Kidney (tissue), 14 donors: ENCODE measurements around the gene DCAF12. TPM values are rescaled to one million over a fixed set of nuclear protein-coding genes. Genes with fewer than 3 reads are reported as not detected.

ENCODE experiments used
- DNase-seq, 5 donors: peaks; one replicate each; pipeline ENCODE4 v3.0.0-alpha.2; 2013 to 2020
- FAIRE-seq: peaks from 2 replicates; lab custom pipeline; 2012; peaks lifted over from hg19 to GRCh38; lab: Jason Lieb, UNC
- H3K27ac ChIP-seq, 2 donors: one replicate each; pipeline ENCODE4 v1.7.0; 2013; ENCODE audit warnings: low read depth in 2 of 2, low read length in 2 of 2, inconsistent platforms in 1 of 2
- H3K27me3 ChIP-seq: one replicate; pipeline ENCODE4 v1.7.1; 2013; ENCODE audit warnings: low read length, inconsistent platforms; ENCODE audit not compliant: control insufficient read depth, insufficient read depth
- H3K36me3 ChIP-seq, 3 donors: one replicate each; pipeline versions ENCODE4 v1.7.0 to v1.7.1; 2013; ENCODE audit warnings: low read length in 3 of 3, control low read depth in 1 of 3, inconsistent platforms in 1 of 3; ENCODE audit not compliant: insufficient read depth in 3 of 3, control insufficient read depth in 2 of 3
- H3K4me1 ChIP-seq, 3 donors: one replicate each; pipeline versions ENCODE4 v1.7.0 to v1.7.1; 2013; ENCODE audit warnings: low read length in 3 of 3, inconsistent platforms in 1 of 3, low read depth in 1 of 3; ENCODE audit not compliant: control insufficient read depth in 2 of 3, insufficient read depth in 2 of 3
- H3K4me3 ChIP-seq, 3 donors: one replicate each; pipeline versions ENCODE4 v1.7.0 to v1.8.1; 2013; ENCODE audit warnings: low read length in 3 of 3, control low read depth in 1 of 3, inconsistent platforms in 1 of 3
- H3K9ac ChIP-seq, 3 donors: one replicate each; pipeline versions ENCODE4 v1.7.0 to v1.7.1; 2013; ENCODE audit warnings: low read length in 3 of 3, control low read depth in 1 of 3, inconsistent platforms in 1 of 3
- H3K9me3 ChIP-seq, 3 donors: one replicate each; pipeline versions ENCODE4 v1.7.0 to v1.7.1; 2013; ENCODE audit warnings: low read length in 3 of 3, control low read depth in 1 of 3, inconsistent platforms in 1 of 3; ENCODE audit not compliant: control insufficient read depth in 2 of 3, insufficient read depth in 1 of 3
- intact Hi-C: fragments of 100-400 bp; cut with DNase I; formaldehyde crosslinking; loops from one replicate; pipeline ENCODE4 v1.11.1; 2022
- polyA plus RNA-seq: library from polyadenylated mRNA; stranded (reverse); fragments of 350-450 nt; fragmentation: Illumina TruSeq; extraction: RNeasy Lipid Tissue Mini Kit (QIAGEN cat#74804); gene quantifications from one replicate; pipeline ENCODE4 v1.2.3, GENCODE V29; 2014; ENCODE audit warnings: low read depth, low replicate concordance; ENCODE audit not compliant: insufficient read depth
- total RNA-seq: library from RNA; stranded (reverse); fragmentation: NEBNext Ultra II Directional; extraction: Animal tissue kit (Norgen Biotek cat#: 25700); gene quantifications from one replicate; pipeline ENCODE4 v1.2.1, GENCODE V29; 2021
- TF ChIP-seq, protein P1 (sequence below): IDR thresholded peaks from 3 replicates; pipeline ENCODE4 v1.5.1; 2012; ENCODE audit warnings: mild to moderate bottlenecking, moderate library complexity, borderline replicate concordance; ENCODE audit not compliant: insufficient read depth; ENCODE audit errors: extremely low read depth
- donor health status: control.
- donor health status: control.
- donor health status: control.
- donor health status: control.
- donor health status: control.
- donor health status: DM: yes; HTN: yes; CAD: no.
- donor health status: Normal renal cell carcinoma (clear cell type).

The DCAF12 gene
- total and polyA plus RNA-seq, 2 donors from 2014 or later: 11.8 to 33.0 TPM

DNA sequence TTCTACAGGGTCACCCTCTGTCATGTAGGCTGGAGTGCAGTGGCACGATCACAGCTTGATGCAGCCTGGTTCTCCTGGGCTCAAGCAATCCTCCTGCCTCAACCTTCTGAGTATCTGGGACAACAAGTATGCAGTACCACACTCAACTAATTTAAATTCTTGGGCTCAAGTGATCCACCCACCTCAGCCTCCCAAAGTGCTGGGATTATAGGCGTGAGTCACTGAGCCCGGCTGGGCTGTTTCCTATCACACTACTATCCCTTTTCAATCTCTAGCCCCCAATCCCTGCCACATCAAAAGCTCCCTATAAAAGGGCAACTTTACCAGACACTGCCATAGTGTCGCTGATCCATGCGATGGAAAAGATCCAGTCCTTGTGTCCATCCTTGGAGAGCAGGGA lies 20.4 kb downstream of the DCAF12 start:
- H3K36me3 ChIP-seq: peaks cover 3 to 31% (median 30%) of the 10 kb centered on the region in 3 donors
- TF ChIP-seq, protein P1, sequence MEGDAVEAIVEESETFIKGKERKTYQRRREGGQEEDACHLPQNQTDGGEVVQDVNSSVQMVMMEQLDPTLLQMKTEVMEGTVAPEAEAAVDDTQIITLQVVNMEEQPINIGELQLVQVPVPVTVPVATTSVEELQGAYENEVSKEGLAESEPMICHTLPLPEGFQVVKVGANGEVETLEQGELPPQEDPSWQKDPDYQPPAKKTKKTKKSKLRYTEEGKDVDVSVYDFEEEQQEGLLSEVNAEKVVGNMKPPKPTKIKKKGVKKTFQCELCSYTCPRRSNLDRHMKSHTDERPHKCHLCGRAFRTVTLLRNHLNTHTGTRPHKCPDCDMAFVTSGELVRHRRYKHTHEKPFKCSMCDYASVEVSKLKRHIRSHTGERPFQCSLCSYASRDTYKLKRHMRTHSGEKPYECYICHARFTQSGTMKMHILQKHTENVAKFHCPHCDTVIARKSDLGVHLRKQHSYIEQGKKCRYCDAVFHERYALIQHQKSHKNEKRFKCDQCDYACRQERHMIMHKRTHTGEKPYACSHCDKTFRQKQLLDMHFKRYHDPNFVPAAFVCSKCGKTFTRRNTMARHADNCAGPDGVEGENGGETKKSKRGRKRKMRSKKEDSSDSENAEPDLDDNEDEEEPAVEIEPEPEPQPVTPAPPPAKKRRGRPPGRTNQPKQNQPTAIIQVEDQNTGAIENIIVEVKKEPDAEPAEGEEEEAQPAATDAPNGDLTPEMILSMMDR: no peak

DNA sequence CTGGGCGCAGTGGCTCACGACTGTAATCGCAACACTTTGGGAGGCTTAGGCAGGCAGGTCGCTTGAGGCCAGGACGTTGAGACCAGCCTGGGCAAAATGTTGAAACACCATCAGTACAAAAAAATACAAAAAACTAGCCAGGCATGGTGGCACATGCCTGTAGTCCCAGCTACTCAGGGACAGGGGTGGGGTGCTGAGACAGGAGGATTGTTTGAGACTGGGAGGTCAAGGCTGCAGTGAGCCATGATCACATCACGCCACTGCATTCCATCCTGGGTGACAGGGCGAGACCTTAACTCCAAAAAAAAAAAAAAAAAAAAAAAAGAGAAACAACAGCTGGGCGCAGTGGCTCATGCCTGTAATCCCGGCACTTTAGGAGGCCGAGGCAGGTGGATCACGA lies 23.7 kb downstream of the DCAF12 start:
- intact Hi-C loops: no loop called here
- no peak overlapping the region for H3K27ac ChIP-seq
- DNase-seq (no peak), FAIRE-seq (no peak)
- no peaks in the 10 kb centered on the region for H3K9me3 ChIP-seq
- no peaks in the 10 kb centered on the region for H3K27me3 ChIP-seq
- TF ChIP-seq, protein P1: no peak
- H3K4me3 ChIP-seq: no peak overlapping the region
- H3K36me3 ChIP-seq: peaks cover 0 to 32% (median 26%) of the 10 kb centered on the region in 3 donors
- no peaks in the 10 kb centered on the region for H3K4me1 ChIP-seq
- H3K9ac ChIP-seq: no peak overlapping the region

More for the DNA sequence above, 20.4 kb downstream of the DCAF12 start:
- FAIRE-seq: no peak
- no peak for DNase-seq
- Histone ChIP-seq H3K4me1 (no peaks in the 10 kb centered on the region), H3K9me3 (no peaks in the 10 kb centered on the region), H3K9ac (no peak overlapping the region), H3K27ac (no peak overlapping the region), H3K27me3 (no peaks in the 10 kb centered on the region), H3K4me3 (no peak overlapping the region)
- intact Hi-C loops: no loop called here

DNA sequence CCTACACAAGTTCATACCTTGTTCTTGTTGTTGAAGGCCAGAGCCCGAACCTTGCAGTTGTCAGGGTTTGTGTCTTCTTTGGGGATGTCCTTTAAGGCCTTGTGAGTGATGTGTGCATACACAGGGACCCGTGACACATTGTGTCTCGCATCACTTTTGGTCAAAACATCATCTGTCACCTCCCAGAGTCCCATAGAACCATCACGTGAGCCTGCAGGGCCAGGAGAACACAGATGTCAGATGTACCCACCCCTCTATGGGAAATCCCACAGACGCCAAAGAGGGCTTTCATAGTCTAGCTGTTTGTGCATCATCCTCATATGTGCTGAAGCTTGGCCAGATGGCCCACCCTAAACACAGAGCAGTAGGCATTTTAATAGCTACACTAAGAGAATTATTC lies 28.2 kb downstream of the DCAF12 start:
- no peak overlapping the region for H3K4me3 ChIP-seq
- no peaks in the 10 kb centered on the region for H3K27me3 ChIP-seq
- no peak overlapping the region for H3K9ac ChIP-seq
- H3K36me3 ChIP-seq: peaks cover 2 to 37% (median 25%) of the 10 kb centered on the region in 3 donors
- H3K9me3 ChIP-seq: no peaks in the 10 kb centered on the region
- FAIRE-seq (no peak), DNase-seq (no peak)
- H3K27ac ChIP-seq: no peak overlapping the region
- intact Hi-C loops: no loop called here
- TF ChIP-seq, protein P1: no peak
- H3K4me1 ChIP-seq: no peaks in the 10 kb centered on the region

DNA sequence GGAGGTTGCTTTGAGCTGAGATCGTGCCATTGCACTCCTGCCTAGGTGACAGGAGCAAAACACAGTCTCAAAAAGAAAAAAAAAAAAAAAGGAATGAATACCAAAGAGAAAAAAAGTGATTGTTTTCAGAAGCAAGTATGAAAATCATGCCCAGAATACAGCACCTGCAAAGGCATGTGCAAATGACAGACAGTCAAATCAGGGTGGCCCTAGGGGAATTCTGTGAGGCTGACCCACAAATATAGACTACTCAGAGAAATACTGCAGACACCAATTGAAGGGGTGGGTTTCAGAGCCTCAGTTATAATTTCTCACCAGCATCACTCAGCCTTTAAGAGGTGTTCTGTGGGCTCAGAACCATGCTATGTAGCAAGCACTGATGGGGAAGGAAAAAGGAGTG lies 28.6 kb downstream of the DCAF12 start:
- no peaks in the 10 kb centered on the region for H3K4me1 ChIP-seq
- H3K4me3 ChIP-seq: no peak overlapping the region
- H3K27me3 ChIP-seq: no peaks in the 10 kb centered on the region
- no peak for FAIRE-seq
- H3K27ac ChIP-seq: no peak overlapping the region
- TF ChIP-seq, protein P1: no peak
- no peak overlapping the region for H3K9ac ChIP-seq
- DNase-seq: no peak
- intact Hi-C loops: no loop called here
- H3K36me3 ChIP-seq: peaks cover 4 to 41% (median 29%) of the 10 kb centered on the region in 3 donors
- H3K9me3 ChIP-seq: no peaks in the 10 kb centered on the region
